H1 (cell line): ENCODE data around the gene ZNF888. TPM values are rescaled to one million over a fixed set of nuclear protein-coding genes. Genes with fewer than 3 reads are reported as not detected.

Experiments used
- EP300 ChIP-seq, 2 experiments: IDR thresholded peaks; 1 replicate in 1 of 2; 2 replicates in 1 of 2; pipeline ENCODE4 v1.6.1; 2011 to 2012; ENCODE audit warnings: low read depth in 2 of 2, low read length in 2 of 2, mild to moderate bottlenecking in 2 of 2, borderline replicate concordance in 1 of 2, inconsistent platforms in 1 of 2, moderate library complexity in 1 of 2
- POU5F1 ChIP-seq: IDR thresholded peaks from 2 replicates; pipeline ENCODE4 v1.6.1; 2011; ENCODE audit warnings: low read depth, mild to moderate bottlenecking, low read length, moderate library complexity
- RNF2 ChIP-seq: fragments of 200-900, 300-1000 bp; sonication (generic); IDR thresholded peaks from 2 replicates; pipeline ENCODE4 v1.7.1; 2016; ENCODE audit warnings: borderline replicate concordance, low read depth, mild to moderate bottlenecking, antibody characterized with exemption, low read length; ENCODE audit not compliant: poor library complexity, severe bottlenecking; ENCODE audit errors: missing control alignments
- polyA plus RNA-seq, 7 experiments: library from polyadenylated mRNA; depleted of rRNA in 3 of 7; stranded (reverse) in 5 of 7; unstranded in 2 of 7; fragments of >200 nt in 5 of 7; fragments of 200-250 nt in 2 of 7; gene quantifications; 1 replicate in 5 of 7; 2 replicates in 1 of 7; 4 replicates in 1 of 7; pipeline versions ENCODE4 v1.2.1 to v1.2.3, GENCODE V29; 2011 to 2013; ENCODE audit warnings: missing spikeins in 2 of 7, mixed read lengths in 2 of 7
- total RNA-seq: library from RNA; stranded (reverse); fragmentation: NEBNext Ultra II Directional; extraction: Animal tissue kit (Norgen Biotek cat#: 25700); gene quantifications from 2 replicates; pipeline ENCODE4 v1.2.1, GENCODE V29; 2021
- TF ChIP-seq, protein P1 (sequence below): fragments of 300-600 bp; sonication (generic); IDR thresholded peaks from 2 replicates; pipeline ENCODE4 v1.7.1; 2012; ENCODE audit warnings: low read length, moderate library complexity, mild to moderate bottlenecking, inconsistent platforms; ENCODE audit not compliant: insufficient replicate concordance
- TF ChIP-seq, protein P2 (sequence below): IDR thresholded peaks from 2 replicates; pipeline ENCODE4 v1.6.1; 2012; ENCODE audit warnings: low read length, inconsistent platforms

The ZNF888 gene
- total and polyA plus RNA-seq, 2 of the 8 experiments (the other 6 are each of a cell fraction or from before 2014, with no cell fraction given), result 1.1 to 8.6 TPM

DNA sequence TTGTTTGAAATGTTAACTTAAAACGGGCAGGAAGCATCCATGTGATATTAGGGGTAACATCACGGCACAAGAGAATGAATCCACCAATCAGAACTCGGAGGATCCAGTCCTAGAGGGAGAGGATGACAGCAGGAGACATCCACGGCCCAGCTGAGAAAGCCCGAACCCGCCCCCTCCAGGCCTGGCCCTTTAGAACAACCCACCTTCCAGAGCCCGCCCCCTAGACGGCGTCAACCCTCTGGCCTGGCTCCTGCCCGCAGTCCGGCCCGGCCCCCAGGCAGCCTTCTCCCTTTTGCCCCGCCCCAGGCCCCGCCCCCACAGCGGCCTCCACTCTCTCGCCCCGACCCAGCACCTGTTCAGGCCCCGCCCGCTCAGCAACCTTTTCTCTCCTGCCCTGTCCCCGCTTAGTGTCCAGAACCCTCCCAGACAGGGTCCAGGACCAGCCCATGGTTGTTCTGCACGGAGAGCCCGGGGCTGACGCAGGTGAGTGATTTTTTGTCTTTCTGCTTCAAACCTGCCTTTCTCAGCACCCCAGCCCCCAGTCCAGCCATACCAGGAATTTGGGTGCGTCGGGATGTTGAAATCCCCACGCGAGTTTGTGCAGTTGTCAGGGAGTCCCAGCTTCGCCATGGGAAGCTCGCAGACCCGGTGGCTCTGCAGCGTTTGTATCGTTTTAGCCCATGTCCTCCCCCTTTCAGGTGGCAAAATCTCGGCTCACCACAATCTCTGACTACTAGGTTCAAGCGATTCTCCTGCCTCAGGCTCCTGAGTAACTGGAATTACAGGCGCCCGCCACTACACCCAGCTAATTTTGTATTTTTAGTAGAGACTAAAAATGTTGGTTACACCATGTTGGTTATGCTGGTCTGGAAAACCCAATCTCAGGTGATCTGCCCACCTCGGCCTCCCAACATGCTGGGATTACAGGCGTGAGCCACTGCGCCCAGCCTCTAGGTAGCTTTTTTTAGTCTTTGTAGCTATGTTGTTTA lies 23.4 kb upstream of the ZNF888 start (continued):
- TF ChIP-seq POU5F1, result no peak
- TF ChIP-seq, protein P1, sequence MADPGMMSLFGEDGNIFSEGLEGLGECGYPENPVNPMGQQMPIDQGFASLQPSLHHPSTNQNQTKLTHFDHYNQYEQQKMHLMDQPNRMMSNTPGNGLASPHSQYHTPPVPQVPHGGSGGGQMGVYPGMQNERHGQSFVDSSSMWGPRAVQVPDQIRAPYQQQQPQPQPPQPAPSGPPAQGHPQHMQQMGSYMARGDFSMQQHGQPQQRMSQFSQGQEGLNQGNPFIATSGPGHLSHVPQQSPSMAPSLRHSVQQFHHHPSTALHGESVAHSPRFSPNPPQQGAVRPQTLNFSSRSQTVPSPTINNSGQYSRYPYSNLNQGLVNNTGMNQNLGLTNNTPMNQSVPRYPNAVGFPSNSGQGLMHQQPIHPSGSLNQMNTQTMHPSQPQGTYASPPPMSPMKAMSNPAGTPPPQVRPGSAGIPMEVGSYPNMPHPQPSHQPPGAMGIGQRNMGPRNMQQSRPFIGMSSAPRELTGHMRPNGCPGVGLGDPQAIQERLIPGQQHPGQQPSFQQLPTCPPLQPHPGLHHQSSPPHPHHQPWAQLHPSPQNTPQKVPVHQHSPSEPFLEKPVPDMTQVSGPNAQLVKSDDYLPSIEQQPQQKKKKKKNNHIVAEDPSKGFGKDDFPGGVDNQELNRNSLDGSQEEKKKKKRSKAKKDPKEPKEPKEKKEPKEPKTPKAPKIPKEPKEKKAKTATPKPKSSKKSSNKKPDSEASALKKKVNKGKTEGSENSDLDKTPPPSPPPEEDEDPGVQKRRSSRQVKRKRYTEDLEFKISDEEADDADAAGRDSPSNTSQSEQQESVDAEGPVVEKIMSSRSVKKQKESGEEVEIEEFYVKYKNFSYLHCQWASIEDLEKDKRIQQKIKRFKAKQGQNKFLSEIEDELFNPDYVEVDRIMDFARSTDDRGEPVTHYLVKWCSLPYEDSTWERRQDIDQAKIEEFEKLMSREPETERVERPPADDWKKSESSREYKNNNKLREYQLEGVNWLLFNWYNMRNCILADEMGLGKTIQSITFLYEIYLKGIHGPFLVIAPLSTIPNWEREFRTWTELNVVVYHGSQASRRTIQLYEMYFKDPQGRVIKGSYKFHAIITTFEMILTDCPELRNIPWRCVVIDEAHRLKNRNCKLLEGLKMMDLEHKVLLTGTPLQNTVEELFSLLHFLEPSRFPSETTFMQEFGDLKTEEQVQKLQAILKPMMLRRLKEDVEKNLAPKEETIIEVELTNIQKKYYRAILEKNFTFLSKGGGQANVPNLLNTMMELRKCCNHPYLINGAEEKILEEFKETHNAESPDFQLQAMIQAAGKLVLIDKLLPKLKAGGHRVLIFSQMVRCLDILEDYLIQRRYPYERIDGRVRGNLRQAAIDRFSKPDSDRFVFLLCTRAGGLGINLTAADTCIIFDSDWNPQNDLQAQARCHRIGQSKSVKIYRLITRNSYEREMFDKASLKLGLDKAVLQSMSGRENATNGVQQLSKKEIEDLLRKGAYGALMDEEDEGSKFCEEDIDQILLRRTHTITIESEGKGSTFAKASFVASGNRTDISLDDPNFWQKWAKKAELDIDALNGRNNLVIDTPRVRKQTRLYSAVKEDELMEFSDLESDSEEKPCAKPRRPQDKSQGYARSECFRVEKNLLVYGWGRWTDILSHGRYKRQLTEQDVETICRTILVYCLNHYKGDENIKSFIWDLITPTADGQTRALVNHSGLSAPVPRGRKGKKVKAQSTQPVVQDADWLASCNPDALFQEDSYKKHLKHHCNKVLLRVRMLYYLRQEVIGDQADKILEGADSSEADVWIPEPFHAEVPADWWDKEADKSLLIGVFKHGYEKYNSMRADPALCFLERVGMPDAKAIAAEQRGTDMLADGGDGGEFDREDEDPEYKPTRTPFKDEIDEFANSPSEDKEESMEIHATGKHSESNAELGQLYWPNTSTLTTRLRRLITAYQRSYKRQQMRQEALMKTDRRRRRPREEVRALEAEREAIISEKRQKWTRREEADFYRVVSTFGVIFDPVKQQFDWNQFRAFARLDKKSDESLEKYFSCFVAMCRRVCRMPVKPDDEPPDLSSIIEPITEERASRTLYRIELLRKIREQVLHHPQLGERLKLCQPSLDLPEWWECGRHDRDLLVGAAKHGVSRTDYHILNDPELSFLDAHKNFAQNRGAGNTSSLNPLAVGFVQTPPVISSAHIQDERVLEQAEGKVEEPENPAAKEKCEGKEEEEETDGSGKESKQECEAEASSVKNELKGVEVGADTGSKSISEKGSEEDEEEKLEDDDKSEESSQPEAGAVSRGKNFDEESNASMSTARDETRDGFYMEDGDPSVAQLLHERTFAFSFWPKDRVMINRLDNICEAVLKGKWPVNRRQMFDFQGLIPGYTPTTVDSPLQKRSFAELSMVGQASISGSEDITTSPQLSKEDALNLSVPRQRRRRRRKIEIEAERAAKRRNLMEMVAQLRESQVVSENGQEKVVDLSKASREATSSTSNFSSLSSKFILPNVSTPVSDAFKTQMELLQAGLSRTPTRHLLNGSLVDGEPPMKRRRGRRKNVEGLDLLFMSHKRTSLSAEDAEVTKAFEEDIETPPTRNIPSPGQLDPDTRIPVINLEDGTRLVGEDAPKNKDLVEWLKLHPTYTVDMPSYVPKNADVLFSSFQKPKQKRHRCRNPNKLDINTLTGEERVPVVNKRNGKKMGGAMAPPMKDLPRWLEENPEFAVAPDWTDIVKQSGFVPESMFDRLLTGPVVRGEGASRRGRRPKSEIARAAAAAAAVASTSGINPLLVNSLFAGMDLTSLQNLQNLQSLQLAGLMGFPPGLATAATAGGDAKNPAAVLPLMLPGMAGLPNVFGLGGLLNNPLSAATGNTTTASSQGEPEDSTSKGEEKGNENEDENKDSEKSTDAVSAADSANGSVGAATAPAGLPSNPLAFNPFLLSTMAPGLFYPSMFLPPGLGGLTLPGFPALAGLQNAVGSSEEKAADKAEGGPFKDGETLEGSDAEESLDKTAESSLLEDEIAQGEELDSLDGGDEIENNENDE, result no peak
- TF ChIP-seq, protein P2, sequence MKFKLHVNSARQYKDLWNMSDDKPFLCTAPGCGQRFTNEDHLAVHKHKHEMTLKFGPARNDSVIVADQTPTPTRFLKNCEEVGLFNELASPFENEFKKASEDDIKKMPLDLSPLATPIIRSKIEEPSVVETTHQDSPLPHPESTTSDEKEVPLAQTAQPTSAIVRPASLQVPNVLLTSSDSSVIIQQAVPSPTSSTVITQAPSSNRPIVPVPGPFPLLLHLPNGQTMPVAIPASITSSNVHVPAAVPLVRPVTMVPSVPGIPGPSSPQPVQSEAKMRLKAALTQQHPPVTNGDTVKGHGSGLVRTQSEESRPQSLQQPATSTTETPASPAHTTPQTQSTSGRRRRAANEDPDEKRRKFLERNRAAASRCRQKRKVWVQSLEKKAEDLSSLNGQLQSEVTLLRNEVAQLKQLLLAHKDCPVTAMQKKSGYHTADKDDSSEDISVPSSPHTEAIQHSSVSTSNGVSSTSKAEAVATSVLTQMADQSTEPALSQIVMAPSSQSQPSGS, result no peak
- no peak for TF ChIP-seq EP300 (IDR thresholded peaks at IDR 0.05; ENCODE audit: borderline replicate concordance in 1 of 2, low read depth in 2 of 2, low read length in 2 of 2)
- TF ChIP-seq RNF2, result no peak
